HepG2 (cell line): ENCODE measurements around the gene CMTM8.

Experiments
- ARID2 ChIP-seq: sonication (generic); formaldehyde crosslinking; IDR thresholded peaks from 2 replicates; pipeline ENCODE4 v1.8.1; 2022; ENCODE audit warnings: mild to moderate bottlenecking, missing genetic modification reagents, borderline replicate concordance
- EZH2 ChIP-seq: conservative IDR thresholded peaks from 2 replicates; pipeline ENCODE4 v1.6.1; 2012; ENCODE audit warnings: mild to moderate bottlenecking, low read depth, low read length, moderate library complexity
- JUNB ChIP-seq: sonication (generic); formaldehyde crosslinking; IDR thresholded peaks from 2 replicates; pipeline ENCODE4 v1.8.0; 2022; ENCODE audit warnings: missing genetic modification reagents, mild to moderate bottlenecking, borderline replicate concordance
- KDM1A ChIP-seq: IDR thresholded peaks from 2 replicates; pipeline ENCODE4 v1.6.1; 2016; ENCODE audit warnings: missing compliant biosample characterization
- NFRKB ChIP-seq: fragments of 450-650 bp; IDR thresholded peaks from 2 replicates; pipeline ENCODE4 v1.6.1; 2017
- RFX3 ChIP-seq: IDR thresholded peaks from 2 replicates; pipeline ENCODE4 v1.6.1; 2016; ENCODE audit warnings: missing biosample characterization, missing genetic modification reagents
- ZNF121 ChIP-seq: sonication (generic); formaldehyde crosslinking; IDR thresholded peaks from 2 replicates; pipeline ENCODE4 v1.5.0; 2020; ENCODE audit warnings: mild to moderate bottlenecking, missing genetic modification reagents
- TF ChIP-seq, protein P1 (sequence below): sonication (generic); formaldehyde crosslinking; conservative IDR thresholded peaks from 2 replicates; pipeline ENCODE4 v1.8.1; 2023; ENCODE audit warnings: missing genetic modification reagents
- TF ChIP-seq, protein P2 (sequence below): sonication (generic); formaldehyde crosslinking; IDR thresholded peaks from 2 replicates; pipeline ENCODE4 v1.4.0; 2020; ENCODE audit warnings: mild to moderate bottlenecking, missing genetic modification reagents

DNA sequence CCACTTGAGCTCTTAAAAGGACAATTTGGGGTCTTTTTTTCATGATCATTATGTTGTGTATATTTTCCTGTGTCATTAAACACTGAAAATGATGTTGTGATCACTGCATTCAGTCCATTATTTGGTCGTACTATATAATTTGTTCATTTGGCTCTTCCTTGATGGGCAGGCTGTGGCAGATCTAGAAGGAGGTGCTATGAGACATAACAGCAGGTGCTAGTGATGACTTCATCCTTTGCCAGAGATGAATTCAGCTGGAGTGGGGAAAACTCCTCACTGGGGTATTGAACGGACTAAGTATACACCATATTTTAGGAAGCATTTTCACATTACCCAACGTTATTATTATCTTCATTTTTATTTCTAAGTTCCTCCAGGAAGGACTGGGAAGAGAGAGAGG is 165.2 kb downstream of the CMTM8 start:
- TF ChIP-seq ARID2 (CRISPR knock-in tag) (no peak), EZH2 (no peak), NFRKB (no peak), JUNB (CRISPR knock-in tag) (no peak), KDM1A (CRISPR knock-in tag) (no peak), RFX3 (CRISPR knock-in tag) (no peak), ZNF121 (no peak)
- TF ChIP-seq, protein P1, sequence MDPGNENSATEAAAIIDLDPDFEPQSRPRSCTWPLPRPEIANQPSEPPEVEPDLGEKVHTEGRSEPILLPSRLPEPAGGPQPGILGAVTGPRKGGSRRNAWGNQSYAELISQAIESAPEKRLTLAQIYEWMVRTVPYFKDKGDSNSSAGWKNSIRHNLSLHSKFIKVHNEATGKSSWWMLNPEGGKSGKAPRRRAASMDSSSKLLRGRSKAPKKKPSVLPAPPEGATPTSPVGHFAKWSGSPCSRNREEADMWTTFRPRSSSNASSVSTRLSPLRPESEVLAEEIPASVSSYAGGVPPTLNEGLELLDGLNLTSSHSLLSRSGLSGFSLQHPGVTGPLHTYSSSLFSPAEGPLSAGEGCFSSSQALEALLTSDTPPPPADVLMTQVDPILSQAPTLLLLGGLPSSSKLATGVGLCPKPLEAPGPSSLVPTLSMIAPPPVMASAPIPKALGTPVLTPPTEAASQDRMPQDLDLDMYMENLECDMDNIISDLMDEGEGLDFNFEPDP (CRISPR knock-in tag), result no peak
- TF ChIP-seq, protein P2, sequence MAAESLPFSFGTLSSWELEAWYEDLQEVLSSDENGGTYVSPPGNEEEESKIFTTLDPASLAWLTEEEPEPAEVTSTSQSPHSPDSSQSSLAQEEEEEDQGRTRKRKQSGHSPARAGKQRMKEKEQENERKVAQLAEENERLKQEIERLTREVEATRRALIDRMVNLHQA (CRISPR knock-in tag), result no peak
